Esophagus squamous epithelium (tissue), 4 donors: ENCODE results near the gene TPO.

Source experiments
- POLR2A ChIP-seq, 4 donors: fragments of 450-650 bp; IDR thresholded peaks; one replicate each; pipeline ENCODE4 v1.6.1; 2017; ENCODE audit warnings: antibody characterized with exemption in 4 of 4, mild to moderate bottlenecking in 4 of 4, moderate library complexity in 3 of 4
- TF ChIP-seq, protein P1 (sequence below), 6 experiments: fragments of 450-650 bp in 4 of 6; fragments of 200-600 bp in 2 of 6; sonication (generic) in 2 of 6; IDR thresholded peaks; one replicate each; pipeline ENCODE4 v1.5.1; 2016 to 2019; ENCODE audit warnings: antibody characterized with exemption in 6 of 6, mild to moderate bottlenecking in 4 of 6, moderate library complexity in 4 of 6

DNA sequence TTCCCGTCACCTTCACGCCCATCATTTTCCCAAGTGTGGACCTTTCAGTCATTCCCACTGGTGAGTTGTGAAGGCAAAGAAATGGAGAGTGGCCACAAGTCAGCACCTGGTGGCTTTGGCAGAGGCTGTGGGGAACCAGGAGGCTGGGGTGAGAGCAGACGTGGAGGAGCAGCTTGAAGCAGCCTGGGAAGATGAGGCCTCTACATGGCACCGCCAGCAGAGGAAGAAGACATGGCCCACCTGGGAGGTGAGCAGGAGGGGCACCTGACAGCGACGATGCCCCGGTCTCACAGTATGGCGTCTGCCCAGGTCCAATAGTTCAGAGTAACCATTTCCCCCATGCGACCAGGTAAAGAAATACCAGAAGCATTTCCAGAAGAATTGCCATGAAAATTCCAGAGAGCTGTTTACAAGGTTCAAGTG, 69.0 kb downstream of the TPO start:
- TF ChIP-seq, protein P1, sequence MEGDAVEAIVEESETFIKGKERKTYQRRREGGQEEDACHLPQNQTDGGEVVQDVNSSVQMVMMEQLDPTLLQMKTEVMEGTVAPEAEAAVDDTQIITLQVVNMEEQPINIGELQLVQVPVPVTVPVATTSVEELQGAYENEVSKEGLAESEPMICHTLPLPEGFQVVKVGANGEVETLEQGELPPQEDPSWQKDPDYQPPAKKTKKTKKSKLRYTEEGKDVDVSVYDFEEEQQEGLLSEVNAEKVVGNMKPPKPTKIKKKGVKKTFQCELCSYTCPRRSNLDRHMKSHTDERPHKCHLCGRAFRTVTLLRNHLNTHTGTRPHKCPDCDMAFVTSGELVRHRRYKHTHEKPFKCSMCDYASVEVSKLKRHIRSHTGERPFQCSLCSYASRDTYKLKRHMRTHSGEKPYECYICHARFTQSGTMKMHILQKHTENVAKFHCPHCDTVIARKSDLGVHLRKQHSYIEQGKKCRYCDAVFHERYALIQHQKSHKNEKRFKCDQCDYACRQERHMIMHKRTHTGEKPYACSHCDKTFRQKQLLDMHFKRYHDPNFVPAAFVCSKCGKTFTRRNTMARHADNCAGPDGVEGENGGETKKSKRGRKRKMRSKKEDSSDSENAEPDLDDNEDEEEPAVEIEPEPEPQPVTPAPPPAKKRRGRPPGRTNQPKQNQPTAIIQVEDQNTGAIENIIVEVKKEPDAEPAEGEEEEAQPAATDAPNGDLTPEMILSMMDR (IDR thresholded peaks at IDR 0.05): no peak
- no peak for TF ChIP-seq POLR2A (IDR thresholded peaks at IDR 0.05)
